ENCODE measurements around the gene ATP8A1. TPM values are rescaled to one million over a fixed set of nuclear protein-coding genes. Genes with fewer than 3 reads are reported as not detected.

ATP8A1 gene
- polyA plus RNA-seq, 12 donors, result 5.7 to 18.2 (median 11.0) TPM; not detected in 1

DNA sequence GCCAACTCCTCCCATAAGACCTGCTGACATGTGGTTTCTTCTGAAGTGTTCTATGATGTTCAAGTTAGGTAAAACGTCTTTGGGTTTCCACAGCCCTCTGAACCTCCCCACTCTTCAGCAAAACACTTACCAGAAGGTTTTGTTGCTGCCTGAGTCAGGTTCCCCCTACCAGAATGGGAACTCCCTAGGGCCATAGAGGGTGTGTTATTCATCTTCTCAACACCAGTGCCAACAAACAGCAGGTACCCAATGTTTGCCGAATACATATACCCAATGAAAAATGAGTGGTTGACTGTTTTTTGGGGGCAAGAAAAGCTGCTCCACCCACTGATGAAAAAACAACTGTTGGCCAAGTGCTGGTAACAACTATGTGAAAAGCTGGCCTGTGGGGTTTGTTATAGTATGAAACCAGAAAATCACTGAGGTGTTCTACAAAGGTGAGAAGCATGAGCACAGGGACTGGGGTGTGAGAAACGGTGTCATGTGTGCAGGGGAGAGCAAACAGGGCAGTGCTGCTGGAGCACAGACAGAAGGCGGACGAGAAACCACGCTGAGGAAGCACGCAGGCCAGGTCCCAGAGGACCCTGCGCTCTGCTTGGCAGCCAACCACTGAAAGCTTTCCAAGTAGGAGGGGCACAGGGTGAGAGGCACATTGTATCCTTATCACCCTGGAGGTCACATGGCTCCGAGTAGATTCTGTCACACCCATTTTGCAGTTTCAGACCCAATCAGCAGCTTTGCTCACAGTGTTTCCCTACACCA, 28.8 kb downstream of the ATP8A1 start:
- no peak for DNase-seq

DNA sequence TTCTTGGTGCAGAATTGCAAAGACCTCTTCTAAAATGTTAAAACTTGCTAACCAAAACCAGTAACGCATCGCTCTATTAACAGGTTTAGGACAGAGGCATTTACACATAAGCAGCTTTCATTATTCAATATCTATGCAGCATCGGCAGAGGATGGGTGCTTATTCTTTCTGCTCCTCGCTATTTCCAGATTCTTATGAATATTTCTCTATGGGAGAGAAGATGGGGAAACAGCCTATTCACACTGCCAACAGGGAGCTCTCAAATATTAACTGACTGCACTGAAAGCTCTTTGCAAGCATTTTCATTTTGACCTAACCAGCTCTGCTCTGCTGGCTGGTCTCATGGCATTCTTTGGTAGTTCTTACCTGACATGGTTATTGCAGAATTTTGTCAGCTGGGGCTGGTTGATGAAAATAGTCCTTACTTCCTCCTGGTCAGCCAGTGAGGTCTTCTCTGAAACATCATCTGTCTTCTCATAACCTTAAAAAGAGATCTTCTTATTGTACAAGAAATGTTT, 30.2 kb downstream of the ATP8A1 start:
- no peak for DNase-seq

DNA sequence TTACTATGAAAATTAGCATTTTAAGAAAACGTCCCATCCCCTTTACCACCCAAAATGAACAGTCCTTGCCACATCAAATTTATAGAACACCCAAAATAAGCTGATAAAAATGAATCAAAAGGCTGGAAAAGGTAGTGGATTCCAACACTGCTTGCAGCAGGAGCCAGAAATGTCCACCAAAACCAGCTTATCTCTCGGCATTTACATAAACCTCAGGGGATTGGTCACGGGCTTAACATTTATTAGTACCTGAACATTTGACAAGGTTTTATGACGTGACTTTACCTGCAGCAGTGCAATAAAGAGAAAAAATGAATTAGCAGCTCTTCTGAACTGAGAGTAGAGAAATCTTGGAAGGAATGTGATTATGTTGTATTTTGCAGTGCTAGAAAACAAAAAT, 31.6 kb downstream of the ATP8A1 start:
- no peak for DNase-seq

DNA sequence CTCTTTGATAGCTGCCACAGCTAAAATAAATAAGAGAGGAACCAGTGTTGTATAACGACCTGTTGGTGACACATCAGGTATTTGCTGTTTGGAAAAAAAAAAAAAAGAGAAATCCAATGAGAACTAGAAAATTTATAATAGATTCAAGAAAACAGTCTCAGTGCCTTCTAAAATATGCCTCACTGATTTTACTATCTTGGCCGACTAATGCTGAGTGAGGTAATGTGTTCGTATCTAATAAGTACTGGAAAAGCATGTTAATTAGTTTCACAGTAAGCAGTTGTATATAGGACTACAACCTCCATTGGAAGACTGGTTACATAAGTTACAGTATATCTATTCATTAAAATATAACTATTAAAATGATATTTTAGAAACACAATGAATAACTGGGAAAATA, 32.4 kb downstream of the ATP8A1 start:
- DNase-seq, result no peak

DNA sequence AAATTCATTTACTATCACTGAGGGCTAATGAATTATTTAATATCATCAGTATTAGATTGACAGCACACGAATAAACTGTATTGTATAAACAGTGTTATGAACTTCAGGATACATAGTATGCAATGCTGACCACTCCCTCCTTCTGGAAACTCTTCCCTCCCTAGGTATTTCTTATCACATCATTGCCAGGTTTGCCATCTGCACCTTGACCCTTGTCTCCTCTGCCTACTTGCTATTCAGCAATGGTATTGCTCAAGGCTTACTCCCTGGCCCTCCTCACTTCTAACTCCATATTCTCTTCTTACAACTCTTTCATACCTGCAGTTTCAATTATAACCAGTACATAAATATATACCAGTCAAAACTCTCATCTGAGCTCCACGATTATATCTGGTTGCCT, 38.9 kb downstream of the ATP8A1 start:
- DNase-seq, result no peak

DNA sequence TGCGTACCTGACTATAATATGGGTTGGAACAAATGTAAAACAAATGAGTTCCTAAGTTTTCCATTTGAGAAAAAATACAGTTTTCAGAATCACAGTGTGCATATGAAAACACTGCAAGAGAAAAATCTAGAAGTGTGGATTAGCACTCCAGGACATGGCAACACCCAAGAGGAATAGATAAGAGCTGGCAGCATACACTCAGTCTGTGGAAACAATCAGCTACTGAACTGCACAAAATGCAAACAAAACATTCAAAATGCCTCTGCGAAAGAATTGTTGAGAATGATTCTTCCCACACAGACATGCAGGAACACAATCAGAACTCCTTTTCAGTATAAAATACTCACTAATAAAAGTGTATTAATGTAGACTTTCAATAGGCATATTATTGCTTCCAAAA, 39.9 kb downstream of the ATP8A1 start:
- DNase-seq, result no peak

DNA sequence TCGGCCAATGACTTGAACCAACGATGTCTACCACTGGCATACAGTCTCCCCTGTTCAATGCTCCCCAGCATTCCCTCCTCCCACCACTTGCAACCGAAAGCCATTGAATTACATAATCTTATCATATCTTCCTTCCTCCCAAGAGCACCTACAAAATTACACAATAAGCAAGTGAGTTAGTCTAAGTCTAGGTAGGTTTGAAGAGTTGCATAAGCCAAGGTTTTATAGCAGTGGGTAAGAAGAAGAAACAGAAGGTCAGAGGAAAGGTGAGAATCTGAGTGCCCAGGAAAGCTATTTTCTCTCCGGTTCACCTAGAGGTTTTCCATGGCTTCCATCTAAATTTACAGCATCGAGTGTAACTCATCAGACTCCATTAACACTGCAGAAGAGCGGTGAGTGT, 40.3 kb downstream of the ATP8A1 start:
- no peak for DNase-seq

DNA sequence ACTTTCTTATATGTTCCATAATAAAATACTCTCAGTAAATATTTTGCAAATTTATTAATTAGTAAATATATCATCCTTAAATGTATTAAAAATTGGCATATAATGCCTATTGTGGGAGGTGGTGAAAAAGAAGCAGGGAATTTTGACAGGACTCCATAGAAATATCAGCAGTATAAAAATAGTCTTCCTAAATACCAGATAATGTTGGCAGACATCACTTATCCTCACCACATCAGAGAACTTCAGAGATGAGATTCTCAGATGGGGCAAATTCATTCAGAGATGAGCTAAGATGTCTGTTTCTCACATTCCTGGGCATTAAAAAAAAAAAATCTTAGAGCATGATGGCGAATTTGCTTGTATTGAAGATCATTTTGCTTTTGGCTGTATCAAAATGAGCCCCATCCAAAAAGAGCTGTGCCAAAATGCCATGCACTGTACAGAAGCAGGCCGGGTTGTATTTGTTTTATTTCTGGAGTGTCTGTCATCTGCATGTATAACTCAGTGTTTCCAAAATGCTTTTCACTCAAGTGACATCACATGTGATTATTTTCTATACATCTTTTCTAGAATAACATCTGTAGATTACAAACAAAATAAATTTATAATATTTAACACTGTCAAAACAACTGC, 41.7 kb downstream of the ATP8A1 start:
- DNase-seq, result no peak

DNA sequence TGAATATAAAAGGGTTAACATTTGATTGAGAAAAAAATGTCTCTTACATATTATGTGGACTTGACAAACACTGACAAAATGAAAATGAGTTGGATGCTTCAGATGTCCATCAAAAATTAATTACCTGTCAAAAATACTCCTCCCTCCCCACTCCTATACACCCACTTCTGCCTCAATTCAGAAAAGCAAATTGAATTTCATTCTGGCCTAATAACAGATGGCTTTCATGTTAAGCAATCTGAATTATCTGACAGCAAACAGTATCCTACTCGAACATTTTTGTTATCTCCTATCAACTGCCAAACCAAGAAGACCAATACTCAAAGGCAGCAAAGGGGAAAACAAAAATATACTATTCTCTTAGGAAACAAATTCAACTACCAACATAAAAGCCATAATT, 44.0 kb downstream of the ATP8A1 start:
- DNase-seq, result no peak

DNA sequence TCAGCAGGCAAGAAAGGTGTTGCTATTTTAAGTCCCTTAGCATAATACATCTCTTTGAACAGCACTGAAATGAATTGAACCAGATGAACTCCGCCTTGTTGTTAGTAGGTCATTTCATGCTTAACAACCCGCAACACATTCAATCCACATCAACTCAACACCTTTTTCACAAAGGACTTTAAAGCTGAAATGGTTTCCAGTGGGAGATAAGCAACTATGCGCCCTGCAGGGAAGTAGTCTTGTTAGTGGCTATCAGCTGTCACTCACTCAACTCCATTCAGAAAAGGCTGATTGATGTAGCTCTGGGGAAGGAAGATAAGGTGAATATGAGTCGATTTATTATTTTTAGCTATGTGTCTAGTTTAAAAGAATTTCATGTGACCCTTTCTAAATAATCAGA, 46.0 kb downstream of the ATP8A1 start:
- no peak for DNase-seq

DNA sequence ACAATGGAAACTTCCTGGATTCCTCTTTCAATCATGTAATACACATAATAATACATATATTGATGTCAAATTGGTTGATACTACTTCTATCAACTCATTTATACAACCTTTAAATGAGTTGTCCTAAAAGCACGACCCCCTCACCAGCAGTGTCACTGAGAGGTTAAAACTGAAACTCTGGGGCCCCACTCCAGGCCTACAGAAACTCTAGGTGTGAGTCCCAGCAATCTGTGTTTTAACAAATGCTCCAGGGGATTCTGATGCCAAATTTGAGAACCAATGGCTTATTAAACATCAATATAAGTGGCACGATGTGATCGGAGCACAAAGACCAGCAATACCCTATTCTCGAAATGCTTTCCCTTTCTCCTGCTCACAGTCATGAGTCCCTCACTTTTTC, 47.9 kb downstream of the ATP8A1 start:
- no peak for DNase-seq

DNA sequence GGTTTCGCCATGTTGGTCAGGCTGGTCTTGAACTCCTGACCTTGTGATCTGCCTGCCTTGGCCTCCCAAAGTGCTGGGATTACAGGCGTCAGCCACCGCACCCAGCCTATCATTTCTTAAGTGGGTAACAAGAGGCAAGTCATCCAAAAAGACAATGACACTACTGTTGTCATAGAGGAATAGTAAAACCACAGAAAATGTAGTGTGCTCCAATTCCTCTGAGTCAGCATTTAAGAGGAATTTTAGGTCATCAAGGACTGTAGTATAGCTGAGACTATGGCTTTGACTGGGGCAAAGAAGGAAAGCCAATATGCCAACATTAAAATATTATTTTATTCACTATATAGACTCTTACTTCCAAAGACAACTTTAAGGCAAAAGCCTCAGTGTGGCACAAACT, 48.4 kb downstream of the ATP8A1 start:
- no peak for DNase-seq

DNA sequence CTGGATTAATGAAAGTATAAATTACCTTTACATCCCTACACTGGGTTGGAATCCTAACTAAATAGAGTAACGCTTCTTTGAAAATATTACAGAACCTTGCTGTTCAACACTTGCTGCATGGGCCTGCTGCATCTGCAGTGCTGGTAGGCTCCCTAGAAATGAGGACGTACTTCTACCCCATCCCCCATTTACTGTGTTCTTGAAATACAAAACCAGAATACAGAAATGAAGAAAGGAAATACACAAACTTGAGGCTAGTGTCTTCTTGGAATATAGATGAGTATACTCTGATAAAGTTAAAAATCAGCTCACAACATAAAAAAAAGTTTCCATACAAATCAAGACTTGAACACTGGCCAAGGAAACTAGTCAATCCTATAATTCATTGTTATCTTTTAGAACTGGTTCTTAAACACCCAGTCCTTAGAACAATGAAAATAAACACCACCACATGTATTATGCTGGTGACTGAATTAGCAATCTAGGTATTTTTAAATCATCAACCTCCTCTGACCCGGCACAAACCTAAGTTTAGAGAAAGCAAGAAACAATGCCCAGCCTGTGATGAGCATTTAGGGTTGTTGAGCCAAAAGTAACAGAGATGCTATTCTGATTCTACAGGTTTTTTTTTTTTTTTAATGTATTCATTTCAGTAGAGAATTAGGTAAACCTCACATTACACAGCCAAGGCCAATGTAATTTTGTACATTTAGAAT, 49.7 kb downstream of the ATP8A1 start:
- DNase-seq, result no peak

DNA sequence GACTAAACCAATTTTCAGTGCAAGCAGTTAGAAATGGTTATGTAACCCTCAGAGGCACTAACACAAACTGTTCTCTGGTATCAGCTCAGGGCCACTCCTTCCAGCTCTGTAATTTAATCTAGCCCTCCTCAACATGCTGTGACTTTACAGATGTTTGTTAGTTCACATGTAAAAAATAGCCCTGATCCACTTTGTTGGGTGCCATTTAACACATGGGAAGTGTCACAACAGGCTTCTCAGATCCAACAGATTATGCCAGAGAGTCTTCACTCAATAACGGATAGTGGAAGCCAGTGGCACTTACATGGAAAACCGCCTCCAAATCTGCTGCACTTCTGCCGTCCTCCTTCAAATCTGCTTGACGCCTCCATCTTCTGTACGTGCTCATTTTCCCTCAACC, 51.6 kb downstream of the ATP8A1 start:
- DNase-seq, result no peak

DNA sequence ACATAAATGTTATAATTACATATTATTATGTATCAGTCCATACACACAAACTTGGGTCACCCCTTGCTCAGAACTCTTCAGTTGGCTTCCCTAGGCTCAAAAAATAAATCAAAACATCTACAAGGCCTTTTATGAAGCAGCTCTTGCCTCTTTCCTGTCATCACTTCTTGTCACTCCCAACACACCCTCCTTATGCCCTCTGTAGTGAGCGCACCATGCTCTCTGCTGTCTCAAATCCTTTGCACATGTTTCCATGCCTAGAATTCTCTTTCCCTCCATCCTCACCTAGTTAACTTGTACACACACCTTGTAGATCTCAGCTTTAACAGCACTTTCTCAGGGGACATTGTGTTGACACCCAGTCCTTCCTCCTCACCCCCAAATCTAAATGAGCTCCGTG, 53.0 kb downstream of the ATP8A1 start:
- no peak for DNase-seq

DNA sequence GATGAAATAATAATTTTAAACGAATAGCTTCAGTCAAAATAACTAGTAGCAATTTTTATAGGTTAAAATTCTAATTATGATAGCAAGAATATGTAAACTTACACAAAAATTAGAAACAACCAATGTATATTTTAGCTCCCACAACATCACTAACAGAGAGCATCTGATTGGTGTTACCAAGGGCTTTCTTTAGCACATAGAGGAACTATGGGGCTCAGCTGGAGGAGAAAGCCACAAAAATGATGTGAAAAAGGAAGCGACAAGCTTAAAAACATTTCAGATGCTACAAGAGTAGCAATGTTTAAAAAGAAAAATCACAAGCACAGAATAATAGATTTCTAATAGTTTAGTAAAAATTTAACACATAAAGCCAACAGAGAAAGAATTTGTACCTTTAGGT, 56.3 kb downstream of the ATP8A1 start:
- no peak for DNase-seq

DNA sequence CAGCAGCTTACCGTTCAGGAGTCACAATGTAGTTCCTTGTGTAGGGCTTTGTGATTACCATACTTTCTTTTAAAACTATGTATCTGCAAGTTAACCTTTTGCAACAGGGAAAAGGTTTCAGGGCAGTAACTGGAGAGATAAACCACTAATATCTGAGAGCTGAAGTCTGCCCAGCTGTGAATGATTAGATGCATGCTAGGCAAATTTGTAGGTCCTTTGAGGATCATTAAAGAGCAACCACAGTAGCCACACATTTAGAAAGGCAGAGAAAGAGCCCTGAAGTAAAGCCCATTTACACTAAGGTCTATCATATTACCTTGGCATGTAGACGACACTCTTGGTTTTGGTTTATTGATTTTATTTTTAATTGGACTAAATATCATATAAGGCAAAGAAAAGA, 60.0 kb downstream of the ATP8A1 start:
- no peak for DNase-seq

DNA sequence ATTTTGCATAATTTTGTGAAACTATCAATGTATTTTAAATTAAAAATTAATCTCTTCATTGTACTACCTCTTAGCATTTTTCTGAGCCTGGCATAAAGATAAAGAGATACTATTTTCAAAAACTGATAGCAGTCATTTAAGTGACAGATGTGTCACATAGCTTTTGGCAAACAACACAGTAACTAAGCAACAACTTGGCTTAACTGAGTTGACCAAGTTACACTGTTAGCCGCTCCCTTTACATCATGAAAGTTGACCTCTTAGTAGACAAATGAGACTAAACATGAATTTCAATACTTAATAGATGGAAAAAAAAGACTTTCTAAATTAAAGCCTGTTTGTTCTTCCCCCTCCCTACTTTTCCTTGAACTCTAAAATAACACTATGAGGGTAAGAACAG, 62.0 kb downstream of the ATP8A1 start:
- no peak for DNase-seq

DNA sequence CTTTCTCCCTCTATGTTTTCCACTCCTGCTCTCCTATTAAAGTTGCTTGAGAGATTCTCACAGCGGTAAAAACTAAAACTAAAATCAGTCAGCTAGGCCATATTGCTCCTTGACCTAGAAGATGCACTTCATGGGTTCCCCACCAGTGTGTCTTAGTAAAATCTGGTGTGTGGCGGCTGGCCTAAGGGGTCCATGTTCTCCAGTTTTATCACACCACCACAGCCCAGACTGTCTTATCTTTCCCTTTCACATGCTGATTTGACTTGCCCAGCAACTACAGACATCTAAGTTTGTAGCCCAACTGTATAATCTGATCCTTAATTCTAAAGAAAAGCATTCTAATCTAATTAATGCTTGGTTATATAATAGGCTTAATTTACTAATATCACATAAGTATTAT, 68.0 kb downstream of the ATP8A1 start:
- no peak for DNase-seq

DNA sequence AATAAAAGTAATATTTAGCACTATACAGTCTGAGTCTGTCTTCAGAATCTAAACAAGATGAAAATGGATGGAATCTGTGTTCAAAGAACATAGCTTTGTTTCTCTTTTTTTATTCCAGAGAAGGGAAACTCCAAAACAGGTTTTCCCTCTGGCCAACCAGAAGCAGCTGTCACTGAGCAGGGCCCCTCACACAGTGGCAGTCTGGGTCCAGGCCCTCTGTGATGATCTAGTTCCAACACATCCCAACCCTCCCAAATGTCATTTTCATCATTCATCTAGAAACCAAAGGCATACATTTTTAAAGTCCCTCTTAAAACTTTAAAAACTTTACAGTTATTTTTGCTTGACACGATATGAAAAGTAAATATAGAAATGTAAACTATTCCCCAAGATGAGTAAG, 70.1 kb downstream of the ATP8A1 start:
- no peak for DNase-seq

DNA sequence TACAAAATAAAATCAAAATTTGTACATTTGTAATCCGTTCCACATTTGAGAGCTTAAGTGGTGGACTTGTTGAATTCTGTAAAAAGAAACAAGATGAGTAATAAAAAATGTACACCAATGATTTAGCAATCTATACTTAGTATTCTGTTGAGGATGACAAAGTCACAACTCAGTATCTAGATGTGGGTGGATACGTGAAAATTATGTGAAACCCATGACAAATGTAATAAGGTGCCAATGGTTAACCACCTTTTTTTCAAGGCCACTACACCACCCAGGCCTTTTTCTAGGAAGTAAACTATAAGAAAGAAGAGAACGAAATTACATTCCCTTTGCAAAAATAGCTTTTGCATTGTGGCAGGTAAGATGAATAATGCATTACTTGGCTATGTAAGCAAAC, 77.0 kb downstream of the ATP8A1 start:
- DNase-seq, result no peak

DNA sequence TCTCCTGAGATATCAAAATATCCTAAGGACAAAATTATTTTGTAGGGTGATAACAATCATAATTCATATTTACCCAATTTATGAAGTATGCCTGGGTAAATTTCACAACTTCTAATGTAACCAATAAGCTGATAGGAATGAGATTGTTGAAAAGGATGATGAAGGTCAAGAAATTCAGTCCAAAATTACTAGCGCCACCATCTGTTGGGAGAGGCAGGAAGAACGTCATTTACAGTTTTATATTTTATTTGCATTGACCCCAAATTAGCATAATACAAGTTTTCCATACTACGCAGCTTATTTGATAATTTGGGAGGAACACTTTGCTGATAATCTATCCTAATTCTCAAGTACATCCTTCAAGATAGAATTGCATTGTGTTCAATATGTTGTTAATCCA, 78.7 kb downstream of the ATP8A1 start:
- no peak for DNase-seq

DNA sequence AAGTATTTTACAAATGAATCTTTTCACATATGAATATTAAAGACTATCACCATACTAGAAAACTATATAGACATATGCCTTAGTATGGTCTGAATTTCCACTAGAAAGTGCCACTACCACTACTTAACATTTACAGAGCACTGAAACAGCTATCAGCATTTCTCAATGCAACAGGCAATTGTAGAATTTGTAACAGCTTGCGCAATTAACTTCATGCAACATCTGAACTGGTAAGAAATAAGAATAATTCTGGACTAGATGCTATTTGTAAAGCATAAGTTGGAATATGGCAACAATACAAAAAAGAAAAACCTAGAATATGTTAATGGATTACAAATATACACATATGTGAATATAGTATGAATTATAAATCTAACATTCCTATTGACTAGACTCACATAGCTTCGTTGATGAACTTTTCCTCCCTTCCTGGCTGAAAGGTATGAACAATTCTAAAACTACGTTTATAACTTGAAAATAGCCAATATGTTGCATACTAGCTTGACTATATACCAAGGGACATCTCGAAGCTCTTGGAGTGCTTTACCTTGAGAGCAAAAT, 82.0 kb downstream of the ATP8A1 start:
- no peak for DNase-seq

All from muscle of arm (tissue), 12 donors.